H1 (cell line): ENCODE measurements around the gene THBS4. TPM values are rescaled to one million over a fixed set of nuclear protein-coding genes. Genes with fewer than 3 reads are reported as not detected.

Experiments
- CTCF ChIA-PET: fragments of 300-600 bp; sonication (Branson Sonifier 250); formaldehyde crosslinking; loops from one replicate; lab custom pipeline; 2021; ENCODE audit not compliant: partially characterized antibody; lab: Charles Lee
- POLR2A ChIA-PET: fragments of 300-600 bp; sonication (Branson Sonifier 250); formaldehyde crosslinking; loops from one replicate; lab custom pipeline; 2021; ENCODE audit warnings: inconsistent platforms; ENCODE audit not compliant: partially characterized antibody; lab: Charles Lee
- DNase-seq, 2 experiments: peaks; one replicate each; pipeline versions ENCODE4 v3.0.0 to v3.0.0-alpha.2; 2010 to 2022; ENCODE audit warnings: low spot score in 2 of 2, low read depth in 1 of 2, mixed read lengths in 1 of 2
- FAIRE-seq: peaks from 2 replicates; lab custom pipeline; 2011; peaks lifted over from hg19 to GRCh38; lab: Jason Lieb, UNC
- H2AFZ ChIP-seq: 2 replicates; pipeline ENCODE4 v1.8.1; 2012; ENCODE audit warnings: low read length, inconsistent platforms
- H2AK5ac ChIP-seq: 2 replicates; pipeline ENCODE4 v1.6.1; 2013; ENCODE audit warnings: low read depth, low read length
- H2BK120ac ChIP-seq: replicated peaks from 2 replicates; pipeline ENCODE3; 2013; ENCODE audit warnings: low read depth, low read length, inconsistent platforms
- H2BK12ac ChIP-seq: 2 replicates; pipeline ENCODE4 v1.6.1; 2013; ENCODE audit warnings: low read depth, low read length
- H2BK15ac ChIP-seq: 2 replicates; pipeline ENCODE4 v1.6.1; 2013; ENCODE audit warnings: low read length
- H2BK20ac ChIP-seq: 2 replicates; pipeline ENCODE4 v1.6.1; 2013; ENCODE audit warnings: low read length
- H2BK5ac ChIP-seq: 2 replicates; pipeline ENCODE4 v1.6.1; 2013; ENCODE audit warnings: low read depth, low read length
- H3K14ac ChIP-seq: 2 replicates; pipeline ENCODE4 v1.6.1; 2013; ENCODE audit warnings: inconsistent platforms; ENCODE audit not compliant: insufficient read length
- H3K18ac ChIP-seq: 2 replicates; pipeline ENCODE4 v1.6.1; 2013; ENCODE audit warnings: low read length; ENCODE audit errors: extremely low read depth
- H3K23ac ChIP-seq: 2 replicates; pipeline ENCODE4 v1.6.1; 2013; ENCODE audit warnings: inconsistent platforms; ENCODE audit not compliant: insufficient read length
- H3K23me2 ChIP-seq: 2 replicates; pipeline ENCODE4 v1.6.1; 2013; ENCODE audit warnings: low read depth, low read length
- H3K27ac ChIP-seq: 2 replicates; pipeline ENCODE4 v1.6.1; 2011; ENCODE audit warnings: low read depth, low read length, inconsistent platforms
- H3K27me3 ChIP-seq, 4 experiments: replicated peaks in 1 of 4; 1 replicate in 1 of 4; 2 replicates in 3 of 4; pipeline versions ENCODE4 v1.6.1 to v1.8.1; 2011 to 2013; ENCODE audit warnings: low read length in 3 of 4, mild to moderate bottlenecking in 3 of 4, inconsistent platforms in 2 of 4, mixed read lengths in 2 of 4, moderate library complexity in 1 of 4; ENCODE audit not compliant: control insufficient read depth in 3 of 4, insufficient read depth in 3 of 4; ENCODE audit errors: extremely low read depth in 1 of 4
- H3K36me3 ChIP-seq, 4 experiments: 2 replicates each; pipeline versions ENCODE4 v1.6.1 to v1.8.1; 2011 to 2013; ENCODE audit warnings: mild to moderate bottlenecking in 4 of 4, low read length in 3 of 4, moderate library complexity in 2 of 4, control low read depth in 1 of 4, inconsistent platforms in 1 of 4; ENCODE audit not compliant: insufficient read depth in 4 of 4, control insufficient read depth in 2 of 4
- H3K4ac ChIP-seq: replicated peaks from 2 replicates; pipeline ENCODE3; 2013; ENCODE audit warnings: low read length, low read depth, mixed read lengths, inconsistent platforms; ENCODE audit not compliant: insufficient read length
- H3K4me1 ChIP-seq, 4 experiments: replicated peaks in 1 of 4; 1 replicate in 1 of 4; 2 replicates in 3 of 4; pipeline versions ENCODE4 v1.6.1 to v1.8.1; 2011 to 2013; ENCODE audit warnings: low read length in 3 of 4, inconsistent platforms in 2 of 4, mixed read lengths in 1 of 4; ENCODE audit not compliant: insufficient read depth in 4 of 4, control insufficient read depth in 3 of 4
- H3K4me2 ChIP-seq, 2 experiments: 2 replicates each; pipeline versions ENCODE4 v1.6.1 to v1.8.1; 2011 to 2013; ENCODE audit warnings: low read depth in 2 of 2, low read length in 2 of 2, control low read depth in 1 of 2, inconsistent platforms in 1 of 2, mild to moderate bottlenecking in 1 of 2; ENCODE audit not compliant: insufficient read depth in 1 of 2
- H3K4me3 ChIP-seq, 4 experiments: fragments of 200-600, 300-600 bp in 1 of 4; sonication (generic), shearing (Covaris generic), sonication (Bioruptor Twin) in 1 of 4; 2 replicates each; pipeline versions ENCODE4 v1.5.1 to v1.8.1; 2011 to 2016; ENCODE audit warnings: low read length in 4 of 4, low read depth in 3 of 4, control low read depth in 2 of 4, inconsistent platforms in 2 of 4, mild to moderate bottlenecking in 2 of 4, mixed read lengths in 1 of 4, moderate library complexity in 1 of 4; ENCODE audit not compliant: insufficient read depth in 2 of 4; ENCODE audit errors: extremely low read depth in 1 of 4
- H3K56ac ChIP-seq: replicated peaks from 2 replicates; pipeline ENCODE3; 2013; ENCODE audit warnings: low read depth, mild to moderate bottlenecking, mixed read lengths, low read length, inconsistent platforms; ENCODE audit not compliant: insufficient read length
- H3K79me1 ChIP-seq: 2 replicates; pipeline ENCODE4 v1.6.1; 2013; ENCODE audit warnings: low read depth, low read length, control low read depth
- H3K79me2 ChIP-seq, 2 experiments: 2 replicates each; pipeline versions ENCODE4 v1.6.1 to v1.8.1; 2012 to 2013; ENCODE audit warnings: low read length in 2 of 2, mild to moderate bottlenecking in 2 of 2, inconsistent platforms in 1 of 2; ENCODE audit not compliant: insufficient read depth in 2 of 2, control insufficient read depth in 1 of 2
- H3K9ac ChIP-seq, 4 experiments: replicated peaks in 1 of 4; 1 replicate in 1 of 4; 2 replicates in 3 of 4; pipeline versions ENCODE4 v1.6.1 to v1.8.1; 2011 to 2013; ENCODE audit warnings: low read depth in 3 of 4, low read length in 3 of 4, control low read depth in 2 of 4, mild to moderate bottlenecking in 2 of 4, moderate library complexity in 2 of 4, inconsistent platforms in 1 of 4; ENCODE audit errors: extremely low read depth in 1 of 4
- H3K9me3 ChIP-seq, 2 experiments: 2 replicates each; pipeline versions ENCODE4 v1.6.1 to v1.8.1; 2012 to 2013; ENCODE audit warnings: mild to moderate bottlenecking in 2 of 2, moderate library complexity in 2 of 2, control low read depth in 1 of 2, inconsistent platforms in 1 of 2, low read depth in 1 of 2, low read length in 1 of 2, mixed read lengths in 1 of 2; ENCODE audit not compliant: insufficient read depth in 2 of 2
- H4K20me1 ChIP-seq, 2 experiments: replicated peaks in 1 of 2; 2 replicates each; pipeline versions ENCODE3 to v1.8.1; 2011 to 2013; ENCODE audit warnings: inconsistent platforms in 2 of 2, low read length in 2 of 2, mild to moderate bottlenecking in 1 of 2; ENCODE audit not compliant: insufficient read depth in 2 of 2, control insufficient read depth in 1 of 2
- H4K5ac ChIP-seq: 2 replicates; pipeline ENCODE4 v1.6.1; 2013; ENCODE audit warnings: low read length, low read depth, mixed read lengths, inconsistent platforms; ENCODE audit not compliant: insufficient read length
- H4K8ac ChIP-seq: 2 replicates; pipeline ENCODE4 v1.8.0; 2013; ENCODE audit warnings: mild to moderate bottlenecking, moderate library complexity, low read length, inconsistent platforms; ENCODE audit not compliant: insufficient read depth; ENCODE audit errors: extremely low read depth
- H4K91ac ChIP-seq: replicated peaks from 2 replicates; pipeline ENCODE3; 2013; ENCODE audit warnings: low read length, mixed read lengths, inconsistent platforms; ENCODE audit not compliant: insufficient read length
- GABPA ChIP-seq: IDR thresholded peaks from 2 replicates; pipeline ENCODE4 v1.6.1; 2011; ENCODE audit warnings: mild to moderate bottlenecking, low read length, moderate library complexity, borderline replicate concordance; ENCODE audit not compliant: insufficient read depth
- RAD21 ChIP-seq, 2 experiments: IDR thresholded peaks in 1 of 2; conservative IDR thresholded peaks in 1 of 2; 2 replicates each; pipeline ENCODE4 v1.6.1; 2011; ENCODE audit warnings: low read depth in 2 of 2, low read length in 2 of 2, improper control_type of control experiment in 1 of 2, inconsistent platforms in 1 of 2, mild to moderate bottlenecking in 1 of 2, moderate library complexity in 1 of 2
- WGBS, 2 experiments: shearing (Covaris generic) in 1 of 2; methylation state at CpG; one replicate each; pipeline versions ENCODE4 v1.1.6 to v1.1.7; 2013 to 2015; ENCODE audit warnings: low lambda C conversion rate in 2 of 2, mixed read lengths in 2 of 2, inconsistent platforms in 1 of 2, low coverage in 1 of 2, missing lambda C conversion rate in 1 of 2; ENCODE audit not compliant: insufficient replicate concordance in 2 of 2, insufficient coverage in 1 of 2, insufficient read length in 1 of 2; ENCODE audit errors: extremely low coverage in 1 of 2, missing lambda C conversion rate in 1 of 2; 5-methylcytosine and 5-hydroxymethylcytosine counted together
- polyA plus RNA-seq, 7 experiments: library from polyadenylated mRNA; depleted of rRNA in 3 of 7; stranded (reverse) in 5 of 7; unstranded in 2 of 7; fragments of >200 nt in 5 of 7; fragments of 200-250 nt in 2 of 7; gene quantifications; 1 replicate in 5 of 7; 2 replicates in 1 of 7; 4 replicates in 1 of 7; pipeline versions ENCODE4 v1.2.1 to v1.2.3, GENCODE V29; 2011 to 2013; ENCODE audit warnings: missing spikeins in 2 of 7, mixed read lengths in 2 of 7
- total RNA-seq: library from RNA; stranded (reverse); fragmentation: NEBNext Ultra II Directional; extraction: Animal tissue kit (Norgen Biotek cat#: 25700); gene quantifications from 2 replicates; pipeline ENCODE4 v1.2.1, GENCODE V29; 2021
- TF ChIP-seq, protein P1 (sequence below), 3 experiments: IDR thresholded peaks; 1 replicate in 2 of 3; 2 replicates in 1 of 3; pipeline versions ENCODE4 v1.5.1 to v1.6.1; 2011; ENCODE audit warnings: low read length in 3 of 3, mild to moderate bottlenecking in 3 of 3, inconsistent platforms in 2 of 3, low read depth in 1 of 3, moderate library complexity in 1 of 3; ENCODE audit not compliant: insufficient read depth in 1 of 3; ENCODE audit errors: control extremely low read depth in 1 of 3

THBS4 gene
- total and polyA plus RNA-seq, 2 of the 8 experiments (the other 6 are each of a cell fraction or from before 2014, with no cell fraction given), result 12.8 to 25.4 TPM

DNA sequence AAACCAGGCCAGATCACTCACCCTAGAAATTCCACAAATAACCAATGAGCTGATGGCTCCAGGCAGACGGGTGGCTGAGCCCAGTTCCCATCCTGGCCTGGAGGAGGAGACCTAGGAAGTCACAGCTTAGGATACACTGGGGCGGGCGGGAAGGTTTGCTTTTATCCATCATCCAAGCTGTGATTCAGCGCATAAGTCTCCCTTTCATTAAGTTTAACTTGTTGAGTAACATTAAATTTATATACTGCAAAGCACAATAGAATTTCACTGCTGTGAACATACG lies 55.7 kb downstream of the THBS4 start:
- Histone ChIP-seq H3K4ac (no peak overlapping the region), H3K79me2 (no peaks in the 10 kb centered on the region), H3K14ac (no peak overlapping the region), H3K4me3 (no peak overlapping the region), H3K79me1 (no peaks in the 10 kb centered on the region), H2BK5ac (no peak overlapping the region), H4K5ac (no peak overlapping the region), H2AFZ (no peak overlapping the region), H3K9ac (no peak overlapping the region), H3K23ac (no peak overlapping the region), H4K20me1 (no peaks in the 10 kb centered on the region), H3K27ac (no peak overlapping the region), H2BK120ac (no peak overlapping the region), H3K23me2 (no peaks in the 10 kb centered on the region), H3K4me2 (no peak overlapping the region), H2BK20ac (no peak overlapping the region), H3K18ac (no peak overlapping the region), H3K9me3 (no peaks in the 10 kb centered on the region), H3K4me1 (peaks cover 0 to 3% (median 0%) of the 10 kb centered on the region in 4 experiments; a peak in 1 of 7 replicates), H2AK5ac (no peak overlapping the region), H3K56ac (no peak overlapping the region), H3K36me3 (no peaks in the 10 kb centered on the region), H4K91ac (no peak overlapping the region), H2BK15ac (no peak overlapping the region), H3K27me3 (no peaks in the 10 kb centered on the region), H4K8ac (no peak overlapping the region), H2BK12ac (no peak overlapping the region)
- WGBS, 2 experiments, result 93% methylated on average over 5 of the region's 5 CpGs; no CpG with 5 or more reads in 1 of the 2 experiments
- FAIRE-seq, result no peak
- ChIA-PET POLR2A (interaction anchor here (0.6 to 1.2 kb wide), 2 partner anchors 165 to 1793 kb away, joined by 3 read pairs; partner anchors contain the start of gene SERINC5), CTCF (interaction anchor here (0.6 to 7.2 kb wide), 20 partner anchors 10 to 1472 kb away, joined by 3 to 118 read pairs (median 6); partner anchors contain the start of gene SERINC5)
- DNase-seq, result no peak
- TF ChIP-seq RAD21 (IDR thresholded peaks at IDR 0.05 in 1 of 2, conservative IDR thresholded peaks at IDR 0.05 in 1 of 2; ENCODE audit: low read depth in 2 of 2, low read length in 2 of 2) (0 out of 4 replicates have a peak, but pooled peaks of 1 of the 2 experiments have one; percentile 3), GABPA (no peak)
- TF ChIP-seq, protein P1, sequence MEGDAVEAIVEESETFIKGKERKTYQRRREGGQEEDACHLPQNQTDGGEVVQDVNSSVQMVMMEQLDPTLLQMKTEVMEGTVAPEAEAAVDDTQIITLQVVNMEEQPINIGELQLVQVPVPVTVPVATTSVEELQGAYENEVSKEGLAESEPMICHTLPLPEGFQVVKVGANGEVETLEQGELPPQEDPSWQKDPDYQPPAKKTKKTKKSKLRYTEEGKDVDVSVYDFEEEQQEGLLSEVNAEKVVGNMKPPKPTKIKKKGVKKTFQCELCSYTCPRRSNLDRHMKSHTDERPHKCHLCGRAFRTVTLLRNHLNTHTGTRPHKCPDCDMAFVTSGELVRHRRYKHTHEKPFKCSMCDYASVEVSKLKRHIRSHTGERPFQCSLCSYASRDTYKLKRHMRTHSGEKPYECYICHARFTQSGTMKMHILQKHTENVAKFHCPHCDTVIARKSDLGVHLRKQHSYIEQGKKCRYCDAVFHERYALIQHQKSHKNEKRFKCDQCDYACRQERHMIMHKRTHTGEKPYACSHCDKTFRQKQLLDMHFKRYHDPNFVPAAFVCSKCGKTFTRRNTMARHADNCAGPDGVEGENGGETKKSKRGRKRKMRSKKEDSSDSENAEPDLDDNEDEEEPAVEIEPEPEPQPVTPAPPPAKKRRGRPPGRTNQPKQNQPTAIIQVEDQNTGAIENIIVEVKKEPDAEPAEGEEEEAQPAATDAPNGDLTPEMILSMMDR (IDR thresholded peaks at IDR 0.05; ENCODE audit: control extremely low read depth in 1 of 3, insufficient read depth in 1 of 3, low read depth in 1 of 3, low read length in 3 of 3), result peak in 1 of 3 experiments; percentile 2; a peak in 1 of 4 replicates
